ENCODE measurements around the gene LCN12. TPM values are rescaled to one million over a fixed set of nuclear protein-coding genes. Genes with fewer than 3 reads are reported as not detected.

LCN12 gene
- under 1 TPM; 0.73 to 0.89 TPM for total RNA-seq

DNA sequence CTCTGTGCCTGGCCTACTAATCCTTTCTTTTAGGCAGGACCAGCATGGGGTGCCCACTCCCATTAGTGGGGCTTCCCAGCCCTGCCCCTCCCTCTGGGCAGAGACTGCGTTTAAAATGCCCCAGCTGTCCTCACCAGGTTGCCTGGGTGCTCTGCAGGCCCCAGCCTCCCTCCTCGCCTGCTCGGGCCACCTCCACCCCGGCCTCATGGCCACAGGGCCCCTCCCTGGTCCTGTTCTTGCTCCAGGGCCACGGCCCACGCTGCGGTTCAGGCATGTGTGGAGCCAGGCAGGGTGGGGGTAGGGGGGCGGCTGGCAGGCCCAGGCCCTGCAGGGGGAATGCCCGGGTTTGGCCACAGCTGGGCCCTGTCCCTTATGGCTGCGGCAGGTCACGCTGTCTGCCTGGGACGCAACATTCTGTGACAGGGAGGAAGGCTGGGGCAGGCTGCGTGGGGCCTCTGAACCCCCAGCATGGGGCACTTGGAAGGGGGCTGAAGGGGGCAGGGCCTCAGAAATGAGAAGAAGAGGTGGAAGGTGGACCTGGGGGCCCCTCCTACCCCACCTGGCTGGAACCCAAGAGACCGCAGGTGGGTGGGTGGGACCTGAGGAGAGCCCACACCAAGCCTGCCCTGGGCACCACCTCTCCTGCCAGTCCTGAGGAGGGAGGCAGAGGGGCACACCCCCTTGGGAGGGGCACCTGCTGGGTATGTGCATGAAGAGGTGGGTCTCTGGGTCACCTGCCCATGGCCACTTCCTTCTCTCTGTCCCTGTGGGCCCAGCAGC, at the start of gene LCN12:
Gene LCN12, plus strand, starts transcription at position 733 of the 780 bp plus-strand sequence. CDS start 55 bp downstream, outside the sequence.
- ChIA-PET POLR2A (no interaction called here), CTCF (interaction anchor here (0.6 to 0.9 kb wide), 2 partner anchors 79 to 364 kb away, joined by 3 to 4 read pairs; no protein-coding TSS in a partner anchor)

GRCh38 chr9:136903041-136903554, 49.0 kb upstream of the LCN12 start:
- POLR2A ChIA-PET = interaction anchor here (1.0 to 2.4 kb wide), 6 partner anchors 16 to 132 kb away, joined by 3 to 30 read pairs (median 6); partner anchors contain the start of genes AJM1 and TRAF2
- CTCF ChIA-PET = interaction anchor here (0.8 to 2.4 kb wide), 6 partner anchors 10 to 142 kb away, joined by 3 to 11 read pairs (median 4); partner anchors contain the start of gene TRAF2

GRCh38 chr9:136906266-136906665, 45.8 kb upstream of the LCN12 start:
- ChIA-PET CTCF (no interaction called here), POLR2A (no interaction called here)

DNA sequence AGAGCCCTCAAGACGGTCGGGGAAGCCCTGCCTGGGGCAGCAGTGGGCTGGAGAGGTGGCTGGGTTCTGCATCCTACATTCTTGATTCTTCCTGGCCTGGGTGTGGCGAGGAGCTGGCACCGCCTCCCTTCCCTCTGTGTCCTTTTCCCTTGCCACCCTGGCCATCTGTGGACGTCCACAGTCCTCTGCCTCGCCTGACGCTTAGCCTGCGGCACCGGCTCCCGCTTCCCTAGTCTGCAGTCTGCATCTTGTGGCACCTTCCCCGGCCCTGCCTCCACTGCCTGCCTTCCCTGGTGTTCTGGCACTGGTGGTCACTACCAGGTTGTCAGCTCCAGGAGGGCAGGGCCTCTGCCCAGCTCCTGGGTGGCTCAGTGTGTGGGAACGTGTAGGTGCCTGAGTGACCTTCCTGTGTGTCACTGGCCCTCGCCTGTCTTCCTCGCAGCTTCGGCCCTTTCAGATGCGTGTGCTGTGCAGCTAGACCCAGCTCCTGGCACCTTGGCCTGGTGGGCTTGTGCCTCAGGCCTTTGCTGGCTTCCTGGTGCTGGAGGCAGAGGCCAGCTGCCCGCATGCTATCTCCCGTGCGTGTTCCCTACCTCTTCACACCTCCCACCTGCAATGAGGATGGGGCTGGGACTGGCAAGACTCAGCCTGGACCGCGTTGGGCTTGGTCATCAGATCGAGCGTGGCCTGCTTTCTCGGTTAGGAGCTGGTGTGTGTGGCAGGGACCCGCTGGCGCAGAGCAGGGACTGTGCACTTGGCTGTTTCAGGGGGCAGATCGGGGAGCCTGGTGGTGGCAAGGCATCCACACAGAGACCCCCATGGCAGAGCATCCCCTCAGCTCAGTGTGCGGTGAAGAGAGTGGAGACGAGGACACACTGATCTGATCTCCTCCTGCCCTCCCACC, 44.8 kb upstream of the LCN12 start:
- ChIA-PET POLR2A (no interaction called here), CTCF (no interaction called here)

- CTCF ChIA-PET = interaction anchor here (0.6 to 1.0 kb wide), 3 partner anchors 8 to 185 kb away, joined by 3 to 4 read pairs (median 3); partner anchors contain the start of gene AJM1
Measured at GRCh38 chr9:136910197-136910900, 41.7 kb upstream of the LCN12 start.

GRCh38 chr9:136910901-136911245, 41.2 kb upstream of the LCN12 start:
- CTCF ChIA-PET = interaction anchor here (0.7 to 1.0 kb wide), 3 partner anchors 9 to 235 kb away, joined by 3 to 4 read pairs (median 3); partner anchors contain the start of gene AJM1
- POLR2A ChIA-PET = no interaction called here

More at GRCh38 chr9:136910197-136910900, 41.7 kb upstream of the LCN12 start:
- POLR2A ChIA-PET = no interaction called here

GRCh38 chr9:136913701-136914438, 38.2 kb upstream of the LCN12 start:
- ChIA-PET POLR2A (no interaction called here), CTCF (interaction anchor here (0.7 to 1.5 kb wide), 2 partner anchors 11 to 31 kb away, joined by 3 to 4 read pairs; partner anchors contain the start of gene C8G)

GRCh38 chr9:136915632-136916329, 36.3 kb upstream of the LCN12 start:
- CTCF ChIA-PET = no interaction called here

GRCh38 chr9:136916330-136917184, 35.5 kb upstream of the LCN12 start:
- POLR2A ChIA-PET = no interaction called here
- CTCF ChIA-PET = interaction anchor here (0.7 kb wide), 1 partner anchor 28 kb away, joined by 3 read pairs; the partner anchor contains the start of genes C8G and FBXW5

More at GRCh38 chr9:136915632-136916329, 36.3 kb upstream of the LCN12 start:
- POLR2A ChIA-PET = no interaction called here

DNA sequence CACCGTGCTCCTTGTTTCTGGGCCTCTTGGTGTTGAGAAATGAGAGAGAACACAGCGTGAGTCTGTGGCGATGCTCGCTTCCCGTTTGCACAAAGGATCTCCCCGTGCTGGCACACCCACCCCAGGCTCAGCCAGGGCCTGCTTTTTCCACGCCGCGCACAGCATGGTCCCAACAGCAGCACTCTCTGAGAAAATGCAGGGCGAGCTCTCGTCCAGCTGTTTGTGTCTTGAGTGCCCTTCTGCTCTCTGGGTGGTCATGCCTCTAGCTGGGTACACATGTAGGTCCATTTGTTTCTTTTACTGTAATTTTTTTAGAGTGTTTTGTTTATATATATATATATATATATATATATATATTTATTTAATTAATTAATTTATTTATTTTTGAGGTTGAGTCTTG, 34.2 kb upstream of the LCN12 start:
- CTCF ChIA-PET = no interaction called here
- POLR2A ChIA-PET = no interaction called here

GRCh38 chr9:136920069-136920468, 32.0 kb upstream of the LCN12 start:
- CTCF ChIA-PET = interaction anchor here (1.6 to 1.7 kb wide), 2 partner anchors 18 to 27 kb away, joined by 3 to 4 read pairs; no protein-coding TSS in a partner anchor
- POLR2A ChIA-PET = no interaction called here

DNA sequence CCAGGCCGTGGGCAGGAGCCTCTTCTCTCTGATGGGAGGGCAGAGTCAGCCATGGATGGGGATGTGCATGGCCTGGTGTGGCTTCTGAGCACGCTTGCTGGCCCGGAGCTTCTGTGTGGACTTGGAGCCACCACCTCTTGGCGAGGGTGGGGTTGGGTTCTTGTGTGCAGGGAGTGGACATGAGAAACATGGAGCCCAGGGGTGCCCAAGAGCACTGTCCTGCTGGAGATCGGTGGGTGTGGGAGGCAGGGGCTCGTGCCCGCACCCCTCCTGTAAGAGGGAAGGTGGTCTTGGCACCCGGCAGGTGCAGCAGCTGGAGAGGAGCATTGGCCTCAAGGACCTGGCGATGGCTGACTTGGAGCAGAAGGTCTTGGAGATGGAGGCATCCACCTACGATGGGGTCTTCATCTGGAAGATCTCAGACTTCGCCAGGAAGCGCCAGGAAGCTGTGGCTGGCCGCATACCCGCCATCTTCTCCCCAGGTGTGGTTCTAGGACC, 31.3 kb upstream of the LCN12 start:
- ChIA-PET CTCF (interaction anchor here (0.8 to 1.7 kb wide), 4 partner anchors 19 to 109 kb away, joined by 3 to 4 read pairs (median 3); no protein-coding TSS in a partner anchor), POLR2A (no interaction called here)

DNA sequence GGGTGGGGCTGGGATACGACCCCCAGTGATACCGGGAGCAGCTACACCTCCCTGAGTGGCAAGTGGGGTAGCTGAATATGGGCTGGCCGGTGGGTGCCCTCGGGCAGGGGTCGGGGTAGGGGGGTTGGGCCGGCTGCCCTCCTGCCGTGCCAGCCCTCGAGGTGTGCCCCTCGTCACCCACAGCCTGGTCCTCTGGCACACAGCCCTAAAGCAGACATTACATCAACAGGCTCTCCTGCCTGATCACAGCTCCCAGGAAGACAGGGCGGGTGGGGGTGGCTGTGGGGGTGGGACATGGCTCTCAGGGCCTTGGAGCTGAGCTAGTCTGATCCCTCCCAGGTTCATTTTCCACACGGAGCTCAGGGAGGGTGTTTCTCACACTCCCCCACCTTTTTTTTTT, 30.8 kb upstream of the LCN12 start:
- CTCF ChIA-PET = interaction anchor here (0.8 to 1.6 kb wide), 3 partner anchors 22 to 108 kb away, joined by 3 read pairs; no protein-coding TSS in a partner anchor
- POLR2A ChIA-PET = no interaction called here

GRCh38 chr9:136921718-136922117, 30.4 kb upstream of the LCN12 start:
- CTCF ChIA-PET = interaction anchor here (0.8 to 1.6 kb wide), 3 partner anchors 23 to 108 kb away, joined by 3 read pairs; no protein-coding TSS in a partner anchor
- POLR2A ChIA-PET = no interaction called here

DNA sequence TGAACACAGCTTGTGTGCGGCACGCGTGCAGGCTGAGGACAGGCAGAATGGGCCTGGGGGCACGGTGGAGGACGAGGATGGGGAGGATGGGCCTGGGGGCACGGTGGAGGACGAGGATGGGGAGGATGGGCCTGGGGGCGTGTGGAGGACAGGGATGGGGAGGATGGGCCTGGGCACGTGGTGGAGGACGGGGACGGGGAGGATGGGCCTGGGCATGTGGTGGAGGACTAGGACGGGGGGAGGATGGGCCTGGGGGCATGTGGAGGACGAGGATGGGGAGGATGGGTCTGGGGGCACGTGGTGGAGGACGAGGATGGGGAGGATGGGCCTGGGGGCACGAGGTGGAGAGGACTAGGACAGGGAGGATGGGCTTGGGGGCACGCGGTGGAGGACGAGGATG, 29.5 kb upstream of the LCN12 start:
- CTCF ChIA-PET = no interaction called here

DNA sequence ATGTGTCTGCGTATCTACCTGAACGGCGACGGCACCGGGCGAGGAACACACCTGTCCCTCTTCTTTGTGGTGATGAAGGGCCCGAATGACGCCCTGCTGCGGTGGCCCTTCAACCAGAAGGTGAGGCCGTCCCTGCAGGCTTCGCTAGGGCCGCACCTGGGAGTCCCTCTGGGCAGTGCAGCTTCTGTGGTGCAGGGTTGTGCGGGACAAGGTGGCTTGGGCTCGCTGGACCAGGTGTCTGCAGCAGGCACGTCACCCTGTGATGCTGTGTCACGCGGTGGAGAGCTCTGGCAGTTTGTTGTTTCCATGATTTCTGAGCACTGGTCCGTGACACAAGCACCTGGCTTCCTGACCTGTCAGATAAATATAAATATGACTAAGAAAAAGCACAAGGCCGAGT, 28.2 kb upstream of the LCN12 start:
- ChIA-PET CTCF (no interaction called here), POLR2A (no interaction called here)

More for the DNA sequence above, 29.5 kb upstream of the LCN12 start:
- POLR2A ChIA-PET = no interaction called here

Measured in activated CD8-positive, alpha-beta memory T cell treated with anti-CD3 and anti-CD28 coated beads for 36 hours (primary cell).